ENCODE results near the gene CLMN. TPM values are rescaled to one million over a fixed set of nuclear protein-coding genes. Genes with fewer than 3 reads are reported as not detected.

CLMN gene
- total and polyA plus RNA-seq, 2 of the 13 experiments (the other 11 are each of a cell fraction or from before 2014, with no cell fraction given), result 15.1 to 16.7 TPM

- intact Hi-C loops (cut with micrococcal nuclease; ENCODE audit: unreplicated experiment) (no loop called here), in situ Hi-C loops (cut with HindIII; ENCODE audit: extremely low pct_ligation_motif_present, low pct_unique_long_range_greater_than_20kb) (no loop called here)
- ATAC-seq, result no peak
- no peaks in the 10 kb centered on the region for H3K27me3 ChIP-seq (ENCODE audit: control insufficient read depth in 1 of 2, insufficient read depth in 2 of 2, low read length in 2 of 2)
- CTCF ChIA-PET (ENCODE audit: low intra/inter-chr PET ratio, low total read pairs), result no interaction called here
- no peak overlapping the region for H3K4me3 ChIP-seq (replicated peaks in 1 of 3; ENCODE audit: insufficient read depth in 1 of 3, low read depth in 2 of 3, low read length in 3 of 3)
- DNase-seq (ENCODE audit: low spot score), result no peak
- no peaks in the 10 kb centered on the region for H4K20me1 ChIP-seq (ENCODE audit: insufficient read depth, low read length)
- POLR2A ChIA-PET, result interaction anchor here (1.1 kb wide), 1 partner anchor 16 kb away, joined by 4 read pairs; no protein-coding TSS in a partner anchor
- 71% methylated on average over 5 of the region's 5 CpGs for WGBS (ENCODE audit: low lambda C conversion rate)
- no peaks in the 10 kb centered on the region for H3K36me3 ChIP-seq (replicated peaks in 1 of 2; ENCODE audit: control insufficient read depth in 1 of 2, insufficient read depth in 2 of 2, low read length in 2 of 2)
- BruUV-seq (replicated peaks), result no TSS peak
- H3K9ac ChIP-seq (ENCODE audit: insufficient read depth, low read depth, low read length), result no peak overlapping the region
- no peak overlapping the region for H3K27ac ChIP-seq (ENCODE audit: extremely low read length, insufficient read depth, low read length)
- H3K4me2 ChIP-seq (ENCODE audit: low read depth, low read length), result no peak overlapping the region
- H2AFZ ChIP-seq (ENCODE audit: low read length), result no peak overlapping the region
- no peak for FAIRE-seq
- TF ChIP-seq ZNF382 (CRISPR knock-in tag; IDR thresholded peaks at IDR 0.05; ENCODE audit: borderline replicate concordance), result no peak
- H3K79me2 ChIP-seq (ENCODE audit: insufficient read depth, low read length), result peaks cover 5% of the 10 kb centered on the region
- peaks cover 44% of the 10 kb centered on the region for H3K4me1 ChIP-seq (ENCODE audit: insufficient read depth, low read length)
- H3K9me3 ChIP-seq (ENCODE audit: low read length), result peaks cover 8% of the 10 kb centered on the region; the same call in 1 of the 2 replicates
These were observed 29.7 kb downstream of the CLMN start for GRCh38 chr14:95290021-95290420.

GRCh38 chr14:95289323-95290010, 30.2 kb downstream of the CLMN start:
- Histone ChIP-seq H3K36me3 (replicated peaks in 1 of 2; ENCODE audit: control insufficient read depth in 1 of 2, insufficient read depth in 2 of 2, low read length in 2 of 2) (no peaks in the 10 kb centered on the region), H3K79me2 (ENCODE audit: insufficient read depth, low read length) (peaks cover 3% of the 10 kb centered on the region), H3K27ac (ENCODE audit: extremely low read length, insufficient read depth, low read length) (no peak overlapping the region), H3K4me3 (replicated peaks in 1 of 3; ENCODE audit: insufficient read depth in 1 of 3, low read depth in 2 of 3, low read length in 3 of 3) (no peak overlapping the region), H3K9ac (ENCODE audit: insufficient read depth, low read depth, low read length) (no peak overlapping the region), H2AFZ (ENCODE audit: low read length) (no peak overlapping the region), H3K4me2 (ENCODE audit: low read depth, low read length) (no peak overlapping the region), H3K27me3 (ENCODE audit: control insufficient read depth in 1 of 2, insufficient read depth in 2 of 2, low read length in 2 of 2) (no peaks in the 10 kb centered on the region), H3K4me1 (ENCODE audit: insufficient read depth, low read length) (peaks cover 43% of the 10 kb centered on the region), H4K20me1 (ENCODE audit: insufficient read depth, low read length) (no peaks in the 10 kb centered on the region), H3K9me3 (ENCODE audit: low read length) (peaks cover 8% of the 10 kb centered on the region; the same call in 1 of the 2 replicates)
- ChIA-PET POLR2A (interaction anchor here (1.1 kb wide), 1 partner anchor 16 kb away, joined by 4 read pairs; no protein-coding TSS in a partner anchor), CTCF (ENCODE audit: low intra/inter-chr PET ratio, low total read pairs) (no interaction called here)
- intact Hi-C loops (cut with micrococcal nuclease; ENCODE audit: unreplicated experiment) (no loop called here), in situ Hi-C loops (cut with HindIII; ENCODE audit: extremely low pct_ligation_motif_present, low pct_unique_long_range_greater_than_20kb) (no loop called here)
- FAIRE-seq (no peak), DNase-seq (ENCODE audit: low spot score) (no peak), ATAC-seq (no peak)
- 95% methylated on average over 6 of the region's 6 CpGs for WGBS (ENCODE audit: low lambda C conversion rate)
- BruUV-seq (replicated peaks), result no TSS peak
- no peak for TF ChIP-seq USF2 (IDR thresholded peaks at IDR 0.05; ENCODE audit: low read depth, low read length)
- TF ChIP-seq USF2 (CRISPR knock-in tag; IDR thresholded peaks at IDR 0.05; ENCODE audit: borderline replicate concordance), result no peak
- TF ChIP-seq ZFP82 (CRISPR knock-in tag; IDR thresholded peaks at IDR 0.05; ENCODE audit: borderline replicate concordance), result no peak
- TF ChIP-seq RERE (CRISPR knock-in tag; IDR thresholded peaks at IDR 0.05; ENCODE audit: low read depth), result no peak
- TF ChIP-seq HOXA5 (CRISPR knock-in tag; IDR thresholded peaks at IDR 0.05), result no peak
- TF ChIP-seq ZNF230 (CRISPR knock-in tag; IDR thresholded peaks at IDR 0.05), result no peak
- TF ChIP-seq XBP1 (CRISPR knock-in tag; IDR thresholded peaks at IDR 0.05), result no peak
- TF ChIP-seq NRL (CRISPR knock-in tag; IDR thresholded peaks at IDR 0.05; ENCODE audit: borderline replicate concordance), result no peak
- TF ChIP-seq ATRX (CRISPR knock-in tag; IDR thresholded peaks at IDR 0.05; ENCODE audit: borderline replicate concordance), result no peak

All from HepG2 (cell line).